ENCODE data around the gene BCAP31.

The BCAP31 gene

DNA sequence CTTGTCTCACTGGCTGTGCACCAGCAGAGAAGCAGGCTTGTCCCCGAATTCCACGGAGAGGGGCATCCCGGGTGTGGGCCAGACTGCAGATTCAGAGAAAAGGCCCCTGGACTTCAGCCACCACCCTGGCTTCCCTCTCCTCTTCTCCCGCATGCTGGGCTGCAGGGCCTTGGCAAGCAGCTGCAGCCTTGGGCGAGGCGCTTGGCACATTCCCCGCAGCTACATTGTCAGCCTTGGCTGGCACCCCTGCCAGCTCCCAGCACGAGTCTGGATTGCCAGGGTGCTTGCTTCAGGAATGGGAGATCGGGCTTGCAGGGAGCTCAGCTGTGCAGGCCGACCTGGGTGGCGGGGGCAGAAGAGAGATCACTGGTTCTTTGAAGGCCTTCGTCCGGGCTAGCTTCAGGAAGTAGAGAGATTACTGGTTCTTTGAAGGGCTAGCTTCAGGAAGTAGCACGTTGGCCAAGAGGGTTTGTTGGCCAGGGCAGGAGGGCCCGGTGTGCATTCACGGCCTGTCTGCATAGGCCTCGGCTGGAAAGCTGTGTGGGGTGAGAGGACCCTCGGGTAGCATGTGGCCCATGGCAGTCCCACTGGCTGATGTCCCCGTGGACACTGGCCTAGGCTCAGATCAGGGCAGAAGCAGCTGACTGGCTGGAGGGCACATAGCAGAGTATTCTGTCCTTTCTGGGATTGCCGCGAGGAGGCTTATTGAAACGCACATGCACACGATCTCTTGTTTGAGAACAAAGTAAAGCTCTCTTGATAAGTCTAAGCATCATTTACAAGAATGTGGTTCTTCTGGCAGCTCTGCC lies 3.1 kb upstream of the BCAP31 start:
- Mint-ChIP-seq H3K27me3 (no peaks in the 10 kb centered on the region), H3K9me3 (no peaks in the 10 kb centered on the region), H3K4me3 (peak overlapping the region; percentile 61), H3K27ac (ENCODE audit: low read depth) (peak overlapping the region; percentile 81), H3K36me3 (ENCODE audit: insufficient read depth) (peaks cover 10% of the 10 kb centered on the region), H3K4me1 (peaks cover 14% of the 10 kb centered on the region)
- no peak for ATAC-seq (replicated peaks; ENCODE audit: extremely low read depth, poor library complexity, severe bottlenecking)
- no peak for DNase-seq (ENCODE audit: low spot score in 2 of 2)

- peaks cover 17% of the 10 kb centered on the region for H3K4me1 Mint-ChIP-seq
- ATAC-seq (replicated peaks; ENCODE audit: extremely low read depth, poor library complexity, severe bottlenecking) = peak; percentile 8
Observed at GRCh38 chrX:153726286-153727122, 2.3 kb upstream of the BCAP31 start.

DNA sequence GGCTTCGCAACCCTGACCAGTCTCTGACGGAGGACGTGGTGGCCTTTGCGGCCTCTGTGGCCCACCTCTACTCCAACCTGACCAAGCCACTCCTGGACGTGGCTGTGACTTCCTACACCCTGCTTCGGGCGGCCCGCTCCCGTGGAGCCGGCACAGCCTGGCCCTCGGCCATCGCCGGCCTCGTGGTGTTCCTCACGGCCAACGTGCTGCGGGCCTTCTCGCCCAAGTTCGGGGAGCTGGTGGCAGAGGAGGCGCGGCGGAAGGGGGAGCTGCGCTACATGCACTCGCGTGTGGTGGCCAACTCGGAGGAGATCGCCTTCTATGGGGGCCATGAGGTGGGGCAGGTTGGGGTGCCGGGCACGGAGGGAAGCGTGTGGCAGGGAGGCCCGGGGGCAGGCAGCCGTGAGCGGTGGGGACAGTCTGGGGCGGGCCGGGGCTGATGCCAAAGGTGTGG lies 1.7 kb upstream of the BCAP31 start:
- Mint-ChIP-seq H3K4me3 (peak overlapping the region; percentile 40), H3K36me3 (ENCODE audit: insufficient read depth) (peaks cover 14% of the 10 kb centered on the region), H3K4me1 (peaks cover 13% of the 10 kb centered on the region), H3K9me3 (no peaks in the 10 kb centered on the region), H3K27ac (ENCODE audit: low read depth) (peak overlapping the region; percentile 78), H3K27me3 (no peaks in the 10 kb centered on the region)
- ATAC-seq (replicated peaks; ENCODE audit: extremely low read depth, poor library complexity, severe bottlenecking) (no peak), DNase-seq (ENCODE audit: low spot score in 2 of 2) (no peak)

More at GRCh38 chrX:153726286-153727122, 2.3 kb upstream of the BCAP31 start:
- Mint-ChIP-seq H3K36me3 (ENCODE audit: insufficient read depth) (peaks cover 15% of the 10 kb centered on the region), H3K9me3 (no peaks in the 10 kb centered on the region), H3K27me3 (no peaks in the 10 kb centered on the region), H3K4me3 (peak overlapping the region; percentile 61), H3K27ac (ENCODE audit: low read depth) (peak overlapping the region; percentile 81)
- DNase-seq (ENCODE audit: low spot score in 2 of 2) = peak in 1 of 2 donors; percentile 28

DNA sequence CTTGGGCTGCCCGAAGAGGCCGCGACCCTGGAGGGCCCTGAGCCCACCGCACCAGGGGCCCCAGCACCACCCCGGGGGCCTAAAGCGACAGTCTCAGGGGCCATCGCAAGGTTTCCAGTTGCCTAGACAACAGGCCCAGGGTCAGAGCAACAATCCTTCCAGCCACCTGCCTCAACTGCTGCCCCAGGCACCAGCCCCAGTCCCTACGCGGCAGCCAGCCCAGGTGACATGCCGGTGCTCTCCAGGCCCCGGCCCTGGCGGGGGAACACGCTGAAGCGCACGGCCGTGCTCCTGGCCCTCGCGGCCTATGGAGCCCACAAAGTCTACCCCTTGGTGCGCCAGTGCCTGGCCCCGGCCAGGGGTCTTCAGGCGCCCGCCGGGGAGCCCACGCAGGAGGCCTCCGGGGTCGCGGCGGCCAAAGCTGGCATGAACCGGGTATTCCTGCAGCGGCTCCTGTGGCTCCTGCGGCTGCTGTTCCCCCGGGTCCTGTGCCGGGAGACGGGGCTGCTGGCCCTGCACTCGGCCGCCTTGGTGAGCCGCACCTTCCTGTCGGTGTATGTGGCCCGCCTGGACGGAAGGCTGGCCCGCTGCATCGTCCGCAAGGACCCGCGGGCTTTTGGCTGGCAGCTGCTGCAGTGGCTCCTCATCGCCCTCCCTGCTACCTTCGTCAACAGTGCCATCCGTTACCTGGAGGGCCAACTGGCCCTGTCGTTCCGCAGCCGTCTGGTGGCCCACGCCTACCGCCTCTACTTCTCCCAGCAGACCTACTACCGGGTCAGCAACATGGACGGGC lies 1.0 kb upstream of the BCAP31 start:
- Mint-ChIP-seq H3K27ac (ENCODE audit: low read depth) (peak overlapping the region; percentile 78), H3K36me3 (ENCODE audit: insufficient read depth) (peaks cover 18% of the 10 kb centered on the region), H3K4me1 (peaks cover 13% of the 10 kb centered on the region), H3K4me3 (peak overlapping the region; percentile 80), H3K9me3 (no peaks in the 10 kb centered on the region), H3K27me3 (no peaks in the 10 kb centered on the region)
- ATAC-seq (replicated peaks; ENCODE audit: extremely low read depth, poor library complexity, severe bottlenecking) (no peak), DNase-seq (ENCODE audit: low spot score in 2 of 2) (no peak)

DNA sequence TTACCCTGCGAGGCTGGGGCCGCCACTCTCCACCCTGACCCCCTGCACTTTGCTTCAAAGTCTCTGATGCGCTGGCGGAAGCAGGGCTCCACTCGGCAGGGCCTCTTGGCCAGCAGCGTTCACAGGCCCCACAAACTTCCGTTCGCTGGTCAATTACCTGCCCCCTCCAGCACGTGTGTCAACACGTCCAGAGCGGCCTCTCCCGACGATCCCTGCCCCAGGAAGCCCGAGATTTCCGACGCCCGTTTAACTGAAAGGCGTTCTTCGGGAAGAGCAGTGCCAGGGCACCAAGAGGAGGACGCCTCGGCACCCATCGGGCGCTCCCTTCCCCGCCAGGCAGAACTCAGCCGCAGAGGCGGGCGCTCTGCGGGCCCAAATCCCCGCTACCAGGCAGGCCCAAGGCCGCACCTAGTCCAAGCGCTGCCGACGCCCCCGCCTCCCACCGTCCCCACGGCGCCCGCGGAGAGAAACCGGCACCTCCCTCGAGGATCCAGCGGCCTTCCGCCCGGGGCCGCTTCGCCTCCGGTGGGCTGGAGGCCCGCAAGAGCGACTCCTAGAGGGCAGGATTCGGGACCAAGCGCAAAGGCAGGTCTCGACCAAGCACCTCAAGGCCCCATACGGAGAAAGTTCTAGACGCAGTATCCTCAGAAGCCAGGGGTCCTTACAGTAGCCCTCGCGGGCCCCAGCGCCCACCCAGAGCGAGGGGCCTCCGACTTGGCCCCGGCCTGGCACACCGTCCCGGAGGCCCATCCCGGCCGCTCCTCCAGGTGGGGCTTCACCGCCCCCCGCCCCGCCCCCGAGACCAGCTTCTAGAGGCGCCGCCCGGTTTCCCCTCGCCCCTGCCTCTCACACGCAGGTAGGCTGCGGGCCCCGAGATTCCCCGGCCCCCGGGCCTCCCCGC lies 586 bp downstream of the BCAP31 start:
- H3K27ac Mint-ChIP-seq (ENCODE audit: low read depth) = peak overlapping the region; percentile 51
- no peaks in the 10 kb centered on the region for H3K27me3 Mint-ChIP-seq
- peak overlapping the region; percentile 80 for H3K4me3 Mint-ChIP-seq
- H3K36me3 Mint-ChIP-seq (ENCODE audit: insufficient read depth) = peaks cover 29% of the 10 kb centered on the region
- no peaks in the 10 kb centered on the region for H3K9me3 Mint-ChIP-seq
- ATAC-seq (replicated peaks; ENCODE audit: extremely low read depth, poor library complexity, severe bottlenecking) = peak; percentile 31
- peaks cover 17% of the 10 kb centered on the region for H3K4me1 Mint-ChIP-seq
- peak in 1 of 2 donors; percentile 33 for DNase-seq (ENCODE audit: low spot score in 2 of 2)

DNA sequence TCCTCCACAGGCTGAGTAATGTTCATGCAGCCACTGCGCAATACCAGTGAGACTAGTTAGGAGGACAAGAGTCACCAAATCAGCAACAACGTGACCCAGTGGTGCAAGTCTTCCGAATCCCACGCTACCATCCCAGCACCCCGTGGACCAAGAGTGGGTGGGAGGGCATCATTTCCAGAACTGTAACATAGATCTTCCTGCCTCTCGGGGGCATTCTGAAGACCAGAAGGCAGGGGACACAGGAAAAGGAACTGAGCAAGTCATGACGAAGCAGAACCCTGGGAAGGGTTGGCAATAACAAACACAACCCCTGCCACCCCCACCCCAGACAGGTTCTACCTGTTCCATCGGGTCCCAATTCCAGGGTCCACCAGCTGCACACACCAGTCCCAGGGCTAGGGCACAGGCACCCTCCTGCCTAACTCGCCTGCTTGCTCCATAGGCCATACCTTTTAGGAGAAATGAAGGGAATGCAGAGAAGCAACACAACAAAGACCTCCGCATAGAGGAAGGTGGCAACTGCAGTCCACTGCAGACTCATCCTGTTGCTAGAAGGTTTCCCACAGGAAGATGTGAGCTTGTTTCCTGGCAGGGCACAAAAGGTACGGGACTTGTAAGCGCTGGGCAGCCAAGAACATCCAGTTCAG lies 1.4 kb downstream of the BCAP31 start:
- peak overlapping the region; percentile 51 for H3K27ac Mint-ChIP-seq (ENCODE audit: low read depth)
- H3K27me3 Mint-ChIP-seq = no peaks in the 10 kb centered on the region
- ATAC-seq (replicated peaks; ENCODE audit: extremely low read depth, poor library complexity, severe bottlenecking) (no peak), DNase-seq (ENCODE audit: low spot score in 2 of 2) (no peak)
- H3K36me3 Mint-ChIP-seq (ENCODE audit: insufficient read depth) = peaks cover 37% of the 10 kb centered on the region
- peaks cover 18% of the 10 kb centered on the region for H3K4me1 Mint-ChIP-seq
- no peaks in the 10 kb centered on the region for H3K9me3 Mint-ChIP-seq
- H3K4me3 Mint-ChIP-seq = peak overlapping the region; percentile 80

DNA sequence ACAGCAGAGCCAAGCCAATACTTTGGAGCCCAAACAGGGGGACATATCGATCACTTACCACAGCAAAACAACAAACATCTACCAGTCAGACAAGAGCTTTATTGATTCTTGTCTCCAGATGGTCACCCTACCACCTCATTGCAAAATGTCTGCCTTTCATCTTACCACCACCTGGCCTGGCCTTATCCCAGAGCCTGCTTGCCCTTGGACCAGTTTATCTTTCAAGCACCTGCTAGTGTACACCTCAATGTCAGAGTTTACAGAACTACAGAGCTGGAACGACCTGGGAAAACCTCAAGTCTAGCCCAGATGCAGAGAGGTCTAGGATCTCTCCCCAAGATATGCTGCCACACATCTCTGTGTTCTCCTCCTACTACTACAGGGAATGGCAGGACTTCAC lies 4.5 kb downstream of the BCAP31 start:
- ATAC-seq (replicated peaks; ENCODE audit: extremely low read depth, poor library complexity, severe bottlenecking) (no peak), DNase-seq (ENCODE audit: low spot score in 2 of 2) (no peak)
- Mint-ChIP-seq H3K36me3 (ENCODE audit: insufficient read depth) (peaks cover 41% of the 10 kb centered on the region), H3K9me3 (no peaks in the 10 kb centered on the region), H3K4me1 (peaks cover 18% of the 10 kb centered on the region), H3K27me3 (no peaks in the 10 kb centered on the region), H3K27ac (ENCODE audit: low read depth) (no peak overlapping the region), H3K4me3 (no peak overlapping the region)

DNA sequence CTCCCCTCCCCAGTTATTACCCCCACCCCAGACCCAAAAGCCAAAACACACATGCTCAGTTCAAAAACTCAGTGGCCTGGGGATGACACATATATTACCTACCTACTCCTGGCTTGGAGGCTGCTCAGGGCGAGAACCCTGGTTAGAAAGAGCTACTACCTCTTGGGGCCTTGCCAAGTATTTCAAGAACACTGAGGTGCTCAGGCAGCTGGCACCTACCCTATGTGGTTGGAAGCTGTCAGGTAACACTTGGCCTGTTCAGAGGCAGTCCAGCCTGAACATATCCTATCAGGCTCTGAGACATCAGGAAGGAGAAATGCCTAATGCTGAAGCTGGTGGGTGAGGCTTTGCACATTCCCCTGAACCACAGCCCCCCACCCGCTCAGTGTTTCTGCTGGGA lies 4.9 kb downstream of the BCAP31 start:
- DNase-seq (ENCODE audit: low spot score in 2 of 2) (no peak), ATAC-seq (replicated peaks; ENCODE audit: extremely low read depth, poor library complexity, severe bottlenecking) (no peak)
- Mint-ChIP-seq H3K36me3 (ENCODE audit: insufficient read depth) (peaks cover 40% of the 10 kb centered on the region), H3K4me3 (no peak overlapping the region), H3K9me3 (no peaks in the 10 kb centered on the region), H3K27ac (ENCODE audit: low read depth) (no peak overlapping the region), H3K27me3 (no peaks in the 10 kb centered on the region), H3K4me1 (peaks cover 18% of the 10 kb centered on the region)

GRCh38 chrX:153717445-153717844 lies 6.7 kb downstream of the BCAP31 start:
- Mint-ChIP-seq H3K4me3 (no peak overlapping the region), H3K9me3 (no peaks in the 10 kb centered on the region), H3K27me3 (no peaks in the 10 kb centered on the region), H3K27ac (ENCODE audit: low read depth) (no peak overlapping the region), H3K36me3 (ENCODE audit: insufficient read depth) (peaks cover 46% of the 10 kb centered on the region), H3K4me1 (peaks cover 17% of the 10 kb centered on the region)
- DNase-seq (ENCODE audit: low spot score in 2 of 2) (no peak), ATAC-seq (replicated peaks; ENCODE audit: extremely low read depth, poor library complexity, severe bottlenecking) (no peak)

GRCh38 chrX:153714256-153714655 lies 9.9 kb downstream of the BCAP31 start:
- Mint-ChIP-seq H3K4me3 (no peak overlapping the region), H3K27me3 (no peaks in the 10 kb centered on the region), H3K9me3 (no peaks in the 10 kb centered on the region), H3K4me1 (peaks cover 9% of the 10 kb centered on the region), H3K36me3 (ENCODE audit: insufficient read depth) (peaks cover 43% of the 10 kb centered on the region), H3K27ac (ENCODE audit: low read depth) (no peak overlapping the region)
- ATAC-seq (replicated peaks; ENCODE audit: extremely low read depth, poor library complexity, severe bottlenecking) (no peak), DNase-seq (ENCODE audit: low spot score in 2 of 2) (no peak)
